HG02885 (cell line): ENCODE results near the gene CNGA2.
"Not testable (repeated sequence)": the region's sequence is repeated elsewhere in the genome, so short reads cannot be mapped to it uniquely, and the experiment has no call there.

Experiments used
- ATAC-seq: cut with Tn5 transposase; IDR thresholded peaks from one replicate; pipeline ENCODE4 v1.9.1; 2021; ENCODE audit warnings: mild to moderate bottlenecking; ENCODE audit not compliant: unreplicated experiment, poor library complexity

The CNGA2 gene

GRCh38 chrX:151734446-151734845 is at the start of gene CNGA2:
CNGA2 (plus strand) TSS chrX:151734746; CDS start chrX:151738484, 3,738 bp downstream.
- no peak for ATAC-seq

- ATAC-seq: no peak
These were observed 46.9 kb upstream of the CNGA2 start for GRCh38 chrX:151687635-151688034.

- ATAC-seq: no peak
These were observed 45.9 kb upstream of the CNGA2 start for GRCh38 chrX:151688695-151689094.

DNA sequence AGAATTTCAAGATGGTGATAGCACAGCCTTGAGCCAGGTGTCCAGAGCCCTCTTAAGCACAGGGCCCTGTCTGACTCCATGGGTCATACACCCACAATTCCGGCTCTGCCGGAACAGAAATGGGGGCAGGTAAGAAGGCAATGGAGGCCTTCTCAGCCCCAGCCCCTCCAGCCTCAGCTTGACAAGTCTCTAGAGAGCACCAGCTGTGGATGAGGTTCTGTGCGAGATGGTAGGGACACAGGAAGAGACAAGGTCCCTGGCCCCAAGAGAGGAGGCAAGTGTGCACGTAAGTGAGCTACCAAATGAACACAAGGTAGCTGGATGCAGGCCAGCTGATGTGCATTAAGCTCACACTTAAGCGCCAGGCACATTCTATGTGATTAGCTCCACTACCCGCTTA is 41.7 kb upstream of the CNGA2 start:
- no peak for ATAC-seq

DNA sequence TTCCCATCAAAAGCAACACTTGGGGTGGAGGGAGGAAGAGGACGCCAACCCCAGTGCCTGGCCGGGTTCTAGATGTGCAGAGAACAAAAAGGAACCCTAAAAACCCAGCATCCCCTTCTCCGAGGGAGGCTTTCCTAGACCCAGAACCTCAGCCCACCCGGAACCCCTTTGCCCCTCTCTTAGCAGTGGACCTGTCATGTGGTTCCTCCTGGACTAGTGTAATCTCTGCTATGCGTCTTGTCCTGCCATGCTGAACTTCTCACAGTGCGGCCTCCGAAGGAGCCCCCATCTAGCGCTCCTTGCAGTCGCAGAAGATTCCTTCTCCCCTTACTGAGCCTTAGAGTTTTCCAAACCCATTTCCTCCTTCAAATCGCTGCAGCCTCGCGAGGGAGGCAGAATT is 40.4 kb upstream of the CNGA2 start:
- no peak for ATAC-seq

GRCh38 chrX:151694661-151695582 is 39.6 kb upstream of the CNGA2 start, which contains the start of gene PRRG3:
PRRG3 (plus strand) TSS chrX:151695458; CDS start chrX:151698815, 3,357 bp downstream.
- ATAC-seq: no peak

DNA sequence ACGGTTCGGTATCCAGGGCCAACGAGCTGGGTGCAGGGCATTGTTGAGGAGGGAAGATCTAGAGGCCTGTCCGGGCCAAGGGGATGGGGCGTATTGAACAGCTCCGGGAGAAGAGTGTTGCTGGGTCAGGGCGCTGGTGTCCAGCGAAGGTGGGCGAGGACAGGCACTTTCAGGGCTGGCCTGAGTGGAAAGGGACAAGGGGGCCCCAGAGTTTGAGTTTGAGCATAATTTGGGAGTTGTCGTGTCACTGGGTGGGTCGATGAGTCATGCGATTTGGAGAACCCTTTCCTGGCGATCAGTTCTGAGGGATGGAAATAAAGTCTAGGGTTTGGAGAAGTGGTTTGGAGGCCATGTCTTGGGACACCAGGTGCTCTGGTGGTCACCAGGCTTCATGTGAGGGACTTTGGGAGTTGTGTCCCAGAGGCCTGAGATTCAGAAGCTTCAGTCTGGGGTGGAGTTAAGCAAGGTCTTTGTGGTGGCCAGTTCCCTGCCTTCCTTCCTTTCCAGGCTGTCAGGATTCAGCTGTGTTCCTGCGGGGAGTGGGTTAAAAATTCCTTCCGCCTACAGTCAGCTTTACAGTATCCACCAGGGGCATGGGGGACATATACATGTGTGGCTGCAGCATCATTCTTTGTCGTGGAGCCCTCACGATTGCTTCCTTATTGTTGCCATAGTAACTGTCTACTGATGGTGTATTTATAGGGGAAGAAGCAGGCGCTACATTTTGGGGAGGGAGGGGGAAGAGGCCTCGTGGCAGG is 38.8 kb upstream of the CNGA2 start:
- ATAC-seq: no peak

DNA sequence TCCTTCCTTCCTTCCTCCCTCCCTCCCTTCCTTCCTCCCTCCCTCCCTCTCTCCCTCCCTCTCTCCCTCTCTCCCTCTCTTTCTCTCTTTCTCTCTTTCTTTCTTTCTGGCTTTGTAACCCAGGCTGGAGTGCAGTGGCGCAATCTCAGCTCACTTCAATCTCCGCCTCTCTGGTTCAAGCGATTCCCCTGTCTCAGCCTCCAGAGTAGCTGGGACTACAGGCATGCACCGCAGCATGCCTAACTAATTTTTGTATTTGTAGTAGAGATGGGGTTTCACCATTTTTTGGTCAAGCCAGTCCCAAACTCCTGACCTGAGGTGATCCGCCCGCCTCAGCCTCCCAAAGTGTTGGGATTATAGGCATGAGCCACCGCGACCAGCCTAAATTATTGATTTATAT is 37.5 kb upstream of the CNGA2 start:
- ATAC-seq: not testable (repeated sequence)

GRCh38 chrX:151697522-151697921 is 37.0 kb upstream of the CNGA2 start:
- ATAC-seq: no peak

DNA sequence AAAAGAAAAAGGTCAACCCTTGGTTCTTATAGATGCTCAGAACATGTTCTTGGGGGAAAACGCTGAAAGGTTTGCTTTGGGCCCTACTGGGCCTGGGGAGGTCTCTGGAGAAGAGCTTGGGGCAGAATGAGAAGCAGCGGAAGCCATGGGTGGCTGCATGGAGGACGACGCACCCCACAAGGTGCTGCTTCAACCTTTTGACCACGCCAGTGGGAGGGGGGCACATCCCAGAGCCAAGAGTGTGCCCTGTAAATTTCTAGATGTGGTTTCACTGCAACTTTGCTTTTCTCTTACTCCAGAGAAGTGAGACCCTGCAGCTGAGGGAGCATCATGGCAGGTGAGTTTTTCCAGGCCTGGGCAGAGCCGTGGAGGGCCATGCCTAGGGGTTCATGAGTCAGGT is 36.1 kb upstream of the CNGA2 start:
- no peak for ATAC-seq

GRCh38 chrX:151699746-151700145 is 34.8 kb upstream of the CNGA2 start:
- ATAC-seq: no peak

- ATAC-seq: no peak
These were observed 34.0 kb upstream of the CNGA2 start for GRCh38 chrX:151700581-151700980.

DNA sequence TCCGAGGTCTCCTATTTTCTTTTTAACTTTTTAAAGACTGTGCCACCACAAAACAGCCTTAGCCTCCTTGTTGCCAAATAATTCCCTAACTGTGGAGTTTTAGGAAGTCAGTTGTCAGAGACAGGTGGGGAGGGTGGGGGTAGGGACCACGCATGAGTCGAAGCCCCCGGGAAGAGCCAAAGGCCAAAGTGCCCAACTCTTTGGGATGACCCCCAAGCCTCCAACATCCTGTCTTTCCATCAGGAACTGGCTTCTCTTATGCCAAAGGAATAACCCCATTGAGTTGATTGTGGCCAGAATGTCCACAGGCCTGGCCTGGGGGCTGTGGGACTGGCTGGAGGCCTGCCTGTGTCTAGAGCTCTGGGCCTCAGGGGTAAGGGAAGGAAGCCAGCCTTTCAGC is 33.5 kb upstream of the CNGA2 start:
- ATAC-seq: no peak

DNA sequence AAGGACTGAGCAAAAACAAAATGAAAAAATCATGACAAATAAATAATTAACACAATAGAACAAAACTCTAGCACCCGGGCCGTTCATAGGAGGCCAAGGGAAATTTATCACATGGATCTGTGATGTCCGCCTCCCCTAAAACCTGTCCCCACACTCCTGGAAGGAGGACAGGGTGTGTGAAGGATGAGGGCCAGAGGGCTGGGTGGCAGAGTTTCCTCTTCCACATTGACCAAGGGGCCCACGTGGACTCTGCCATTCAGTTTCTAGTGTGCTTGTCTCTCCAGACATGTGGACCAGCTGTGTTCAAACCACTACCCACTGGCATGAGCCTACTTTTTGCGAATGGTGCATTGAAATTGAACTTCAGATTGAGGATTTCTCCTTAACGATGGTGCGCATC is 33.0 kb upstream of the CNGA2 start:
- ATAC-seq: no peak

DNA sequence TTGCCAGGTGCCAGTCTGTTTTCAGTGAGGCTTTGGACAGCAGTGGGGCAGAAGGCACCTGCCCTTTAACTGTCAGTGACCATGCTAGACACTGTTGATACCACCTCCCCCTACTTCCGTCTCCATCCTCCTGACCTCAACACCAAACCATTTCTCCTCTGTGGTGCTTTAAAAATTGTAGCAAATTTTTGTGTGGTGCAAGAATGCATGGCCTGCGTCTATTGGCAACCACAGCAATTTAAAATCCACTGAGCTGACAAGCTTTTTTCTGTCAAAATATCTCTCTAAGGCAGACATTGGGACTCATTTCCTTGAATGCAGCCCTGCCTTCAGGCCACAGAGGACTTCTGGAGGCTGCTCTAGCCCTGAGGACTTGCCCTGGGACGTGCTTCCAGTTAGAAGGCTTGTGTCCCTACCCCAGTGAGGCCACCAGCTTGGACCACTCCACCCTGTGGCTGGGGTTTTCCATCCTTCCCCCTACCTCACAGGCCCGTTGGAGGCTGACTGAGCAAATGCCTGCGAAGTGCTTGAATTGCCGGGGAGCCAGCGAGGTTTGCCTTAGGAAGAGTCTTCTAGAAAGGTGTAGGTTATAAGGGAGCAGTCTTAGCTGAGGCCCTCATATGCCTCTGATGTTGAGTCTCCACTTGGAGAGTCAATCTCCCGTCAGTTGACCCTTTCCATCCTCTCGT is 32.4 kb upstream of the CNGA2 start:
- no peak for ATAC-seq

DNA sequence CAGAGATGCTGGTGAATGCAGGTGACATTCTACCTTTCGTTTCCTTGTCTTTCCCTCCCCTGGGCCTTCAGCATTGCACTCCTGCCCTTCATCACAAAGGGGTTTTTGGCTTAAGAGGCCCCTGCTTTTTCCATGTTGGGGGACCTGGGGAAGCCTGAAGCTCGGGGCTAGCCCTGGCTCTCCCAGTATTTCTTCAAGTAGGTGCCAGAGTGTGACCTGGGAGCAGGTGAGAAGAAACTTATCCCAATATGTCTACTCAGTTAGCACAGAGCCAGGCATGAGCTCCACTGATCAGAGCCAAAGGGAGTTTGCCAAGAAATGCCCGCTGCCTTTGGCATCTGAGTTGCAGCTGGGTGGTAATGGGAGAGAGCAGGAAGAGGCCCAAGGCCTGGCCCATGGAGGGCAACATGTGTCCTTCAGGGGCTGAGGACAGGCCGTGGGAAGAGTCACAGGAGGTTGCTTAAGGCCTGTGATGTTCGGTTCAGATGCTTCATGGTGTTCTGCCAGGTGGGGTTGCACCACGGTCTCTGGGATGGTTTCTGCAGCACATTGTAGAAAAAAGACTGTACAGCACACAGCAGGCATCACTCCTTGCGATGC is 31.7 kb upstream of the CNGA2 start:
- ATAC-seq: no peak

DNA sequence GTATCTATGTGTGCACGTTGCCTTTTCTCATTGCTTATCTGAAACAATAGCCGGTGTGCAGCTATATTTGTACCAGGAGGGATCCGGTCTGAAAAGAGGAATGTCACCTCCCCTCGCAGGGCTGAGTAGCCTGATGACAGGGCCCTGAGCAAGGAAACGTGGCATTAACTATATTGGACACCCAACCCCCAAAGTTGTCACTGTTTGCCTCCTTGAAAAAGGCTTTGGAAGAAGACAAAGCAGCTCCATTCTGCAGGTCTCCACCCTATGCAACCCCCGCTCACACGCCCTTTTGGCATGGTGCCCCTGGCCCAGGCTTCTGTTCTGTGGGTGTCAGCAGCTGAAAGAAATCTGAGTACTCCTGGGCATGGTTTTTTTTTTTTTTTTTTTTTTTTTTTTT is 31.1 kb upstream of the CNGA2 start:
- no peak for ATAC-seq

GRCh38 chrX:151704041-151704663 is 30.4 kb upstream of the CNGA2 start:
- ATAC-seq: no peak

- ATAC-seq: no peak
These were observed 25.7 kb upstream of the CNGA2 start for GRCh38 chrX:151708821-151709220.

DNA sequence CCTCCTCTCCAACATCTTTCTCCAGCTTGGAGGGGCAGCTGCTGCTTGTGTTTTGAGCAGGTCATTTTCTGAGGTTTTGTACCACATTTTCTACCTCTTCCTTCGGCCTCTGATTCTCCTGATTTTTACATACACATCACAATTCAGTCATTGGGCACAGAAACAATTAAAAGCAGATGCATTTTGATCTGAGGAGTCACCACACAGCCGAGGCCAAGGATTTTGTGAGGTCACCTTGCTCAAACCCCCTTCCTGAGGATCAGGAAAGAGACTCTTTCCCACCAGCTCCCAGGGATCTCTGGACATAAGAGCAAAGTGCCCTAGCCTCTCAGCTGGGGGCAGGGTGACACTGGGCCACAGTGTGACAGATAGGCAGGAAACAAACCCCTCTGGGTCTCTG is 24.1 kb upstream of the CNGA2 start:
- ATAC-seq: no peak
